HEK293 (cell line): ENCODE measurements around the gene TTC12.

ENCODE experiments used
- CTCF ChIA-PET: fragments of 350-600 bp; formaldehyde crosslinking; extraction: SDS; loops from one replicate; lab custom pipeline; 2021; ENCODE audit warnings: antibody characterized with exemption; lab: Yijun Ruan, JAX
- POLR2A ChIA-PET: fragments of 300-600 bp; formaldehyde crosslinking; extraction: SDS; loops from one replicate; lab custom pipeline; 2020; ENCODE audit warnings: antibody characterized with exemption, inconsistent platforms; lab: Yijun Ruan, JAX
- H3K27ac ChIP-seq: fragments of 200-500 bp; sonication (Bioruptor generic); 2 replicates; pipeline ENCODE4 v1.5.1; 2014; ENCODE audit warnings: low read depth, low read length, control low read depth, inconsistent platforms; ENCODE audit errors: extremely low read depth
- H3K36me3 ChIP-seq, 2 experiments: fragments of 200-500 bp in 1 of 2; sonication (Bioruptor generic) in 1 of 2; 1 replicate in 1 of 2; 2 replicates in 1 of 2; pipeline ENCODE4 v1.5.1; 2014 to 2017; ENCODE audit warnings: inconsistent platforms in 2 of 2, low read length in 2 of 2; ENCODE audit not compliant: control insufficient read depth in 2 of 2, insufficient read depth in 1 of 2
- H3K4me1 ChIP-seq: fragments of 200-500 bp; sonication (Bioruptor generic); 2 replicates; pipeline ENCODE4 v1.5.1; 2014; ENCODE audit warnings: mild to moderate bottlenecking, low read length, inconsistent platforms; ENCODE audit not compliant: control insufficient read depth, insufficient read depth
- H3K4me3 ChIP-seq: 2 replicates; pipeline ENCODE4 v1.5.1; 2011; ENCODE audit warnings: low read depth, mild to moderate bottlenecking, control low read depth, low read length, moderate library complexity
- H3K9me3 ChIP-seq: fragments of 200-500 bp; sonication (Bioruptor generic); 2 replicates; pipeline ENCODE4 v1.5.1; 2014; ENCODE audit warnings: low read depth, low read length, inconsistent platforms; ENCODE audit not compliant: control insufficient read depth, insufficient read depth
- GFI1B ChIP-seq: fragments of 450-650 bp; formaldehyde crosslinking; IDR thresholded peaks from 2 replicates; pipeline ENCODE4 v1.5.1; 2016; ENCODE audit warnings: missing biosample characterization, missing genetic modification characterization
- GLI2 ChIP-seq: fragments of 450-650 bp; formaldehyde crosslinking; IDR thresholded peaks from 2 replicates; pipeline ENCODE4; 2017; ENCODE audit warnings: missing biosample characterization, missing genetic modification characterization, low read depth, borderline replicate concordance
- GLIS2 ChIP-seq: fragments of 450-650 bp; formaldehyde crosslinking; IDR thresholded peaks from 2 replicates; pipeline ENCODE4 v1.5.1; 2016; ENCODE audit warnings: missing biosample characterization, missing genetic modification characterization
- KLF16 ChIP-seq: fragments of 450-650 bp; formaldehyde crosslinking; IDR thresholded peaks from 2 replicates; pipeline ENCODE4 v1.5.1; 2017; ENCODE audit warnings: missing biosample characterization, missing genetic modification characterization
- MEIS1 ChIP-seq: sonication (generic); formaldehyde crosslinking; IDR thresholded peaks from 2 replicates; pipeline ENCODE4 v1.8.1; 2022; ENCODE audit warnings: missing genetic modification reagents, mild to moderate bottlenecking, borderline replicate concordance
- SP2 ChIP-seq: fragments of 450-650 bp; formaldehyde crosslinking; IDR thresholded peaks from 2 replicates; pipeline ENCODE4 v1.5.1; 2016; ENCODE audit warnings: missing biosample characterization, missing genetic modification characterization
- ZBTB1 ChIP-seq: fragments of 450-650 bp; formaldehyde crosslinking; IDR thresholded peaks from 2 replicates; pipeline ENCODE4 v1.5.1; 2016; ENCODE audit warnings: missing biosample characterization, missing genetic modification characterization
- ZBTB8A ChIP-seq: fragments of 450-650 bp; formaldehyde crosslinking; IDR thresholded peaks from 2 replicates; pipeline ENCODE4 v1.5.1; 2016; ENCODE audit warnings: missing biosample characterization, missing genetic modification characterization
- ZNF174 ChIP-seq: fragments of 450-650 bp; formaldehyde crosslinking; IDR thresholded peaks from 2 replicates; pipeline ENCODE4 v1.5.0; 2017; ENCODE audit warnings: missing biosample characterization, mild to moderate bottlenecking, missing genetic modification characterization
- ZNF2 ChIP-seq: fragments of 450-650 bp; formaldehyde crosslinking; IDR thresholded peaks from 2 replicates; pipeline ENCODE4 v1.5.1; 2016; ENCODE audit warnings: missing biosample characterization, missing genetic modification characterization
- ZNF266 ChIP-seq: fragments of 450-650 bp; formaldehyde crosslinking; IDR thresholded peaks from 2 replicates; pipeline ENCODE4 v1.5.1; 2016; ENCODE audit warnings: missing biosample characterization, missing genetic modification characterization, low read depth
- ZNF292 ChIP-seq: fragments of 450-650 bp; formaldehyde crosslinking; IDR thresholded peaks from 2 replicates; pipeline ENCODE4 v1.5.1; 2016; ENCODE audit warnings: low read depth, missing biosample characterization, missing genetic modification characterization, borderline replicate concordance
- ZNF501 ChIP-seq: fragments of 450-650 bp; formaldehyde crosslinking; IDR thresholded peaks from 2 replicates; pipeline ENCODE4 v1.5.1; 2016; ENCODE audit warnings: missing biosample characterization, missing genetic modification characterization
- ZNF529 ChIP-seq: fragments of 450-650 bp; formaldehyde crosslinking; IDR thresholded peaks from 2 replicates; pipeline ENCODE4 v1.5.1; 2017; ENCODE audit warnings: missing genetic modification characterization, missing biosample characterization; ENCODE audit not compliant: insufficient replicate concordance
- ZNF560 ChIP-seq: fragments of 450-650 bp; formaldehyde crosslinking; IDR thresholded peaks from 2 replicates; pipeline ENCODE4 v1.5.1; 2017; ENCODE audit warnings: missing biosample characterization, missing genetic modification characterization, borderline replicate concordance
- ZNF600 ChIP-seq: fragments of 450-650 bp; formaldehyde crosslinking; IDR thresholded peaks from 2 replicates; pipeline ENCODE4 v1.5.1; 2016; ENCODE audit warnings: missing biosample characterization, missing genetic modification characterization
- ZNF664 ChIP-seq: fragments of 450-650 bp; formaldehyde crosslinking; IDR thresholded peaks from 2 replicates; pipeline ENCODE4 v1.5.1; 2016; ENCODE audit warnings: missing biosample characterization, missing genetic modification characterization
- ZNF776 ChIP-seq: fragments of 450-650 bp; formaldehyde crosslinking; IDR thresholded peaks from 2 replicates; pipeline ENCODE4 v1.5.0; 2017; ENCODE audit warnings: missing biosample characterization, missing genetic modification characterization, borderline replicate concordance
- TF ChIP-seq, protein P1 (sequence below): fragments of 450-650 bp; formaldehyde crosslinking; IDR thresholded peaks from 2 replicates; pipeline ENCODE4 v1.5.1; 2016; ENCODE audit warnings: missing biosample characterization, missing genetic modification characterization
- TF ChIP-seq, protein P2 (sequence below): fragments of 450-650 bp; IDR thresholded peaks from 2 replicates; pipeline ENCODE4 v1.5.1; 2018; ENCODE audit warnings: missing biosample characterization, missing genetic modification characterization
- TF ChIP-seq, protein P3 (sequence below): fragments of 450-650 bp; formaldehyde crosslinking; IDR thresholded peaks from 2 replicates; pipeline ENCODE4 v1.5.1; 2016; ENCODE audit warnings: missing biosample characterization, missing genetic modification characterization, low read depth
- TF ChIP-seq, protein P4 (sequence below): fragments of 450-650 bp; formaldehyde crosslinking; IDR thresholded peaks from 2 replicates; pipeline ENCODE4 v1.5.1; 2017; ENCODE audit warnings: missing biosample characterization, missing genetic modification characterization

The TTC12 gene

DNA sequence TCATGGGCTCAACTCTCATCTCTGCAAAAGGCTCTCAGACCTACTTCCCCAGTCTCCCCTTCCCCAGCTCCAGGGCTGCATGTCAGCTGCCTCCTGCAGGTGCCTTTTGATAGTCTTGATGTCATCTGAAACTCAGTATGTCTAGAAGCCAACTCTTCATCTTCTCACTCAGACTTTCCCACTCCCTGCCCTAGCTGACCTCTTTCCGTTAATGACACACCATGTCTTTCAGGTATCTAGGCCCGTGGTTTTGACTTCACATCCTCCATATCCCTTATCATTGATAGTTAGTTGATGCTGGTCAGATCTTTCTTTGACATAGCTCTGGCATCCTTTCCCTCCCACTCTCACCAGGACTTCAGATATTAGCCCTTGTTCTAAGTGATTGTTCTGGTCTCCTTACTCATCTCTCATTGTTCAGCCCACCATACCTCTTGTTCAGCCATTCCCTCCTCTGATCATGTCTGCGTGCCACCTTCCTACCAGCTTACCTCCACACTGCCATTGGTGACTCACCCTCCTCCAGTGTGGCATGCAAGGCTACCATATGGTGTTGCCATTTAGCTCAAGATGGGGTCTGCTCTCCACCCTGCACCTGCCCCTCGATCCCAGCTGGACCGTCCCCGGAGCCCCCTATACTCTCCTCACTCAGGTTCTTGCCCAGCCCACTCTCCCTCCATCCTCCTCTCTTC is 18.4 kb downstream of the TTC12 start:
- H3K27ac ChIP-seq, result no peak overlapping the region
- ChIA-PET CTCF (interaction anchor here (0.7 to 1.9 kb wide), 4 partner anchors 17 to 200 kb away, joined by 3 to 9 read pairs (median 3); no protein-coding TSS in a partner anchor), POLR2A (no interaction called here)
- H3K36me3 ChIP-seq, result peaks cover 0 to 83% of the 10 kb centered on the region in 2 experiments; a peak in 1 of 3 replicates
- H3K4me3 ChIP-seq, result no peak overlapping the region
- no peaks in the 10 kb centered on the region for H3K4me1 ChIP-seq
- H3K9me3 ChIP-seq, result no peaks in the 10 kb centered on the region
- TF ChIP-seq ZNF174 (tag by site-specific recombination) (no peak), MEIS1 (CRISPR knock-in tag) (no peak), GLIS2 (tag by site-specific recombination) (no peak), ZNF776 (tag by site-specific recombination) (no peak), ZNF292 (tag by site-specific recombination) (no peak), GLI2 (tag by site-specific recombination) (no peak)

DNA sequence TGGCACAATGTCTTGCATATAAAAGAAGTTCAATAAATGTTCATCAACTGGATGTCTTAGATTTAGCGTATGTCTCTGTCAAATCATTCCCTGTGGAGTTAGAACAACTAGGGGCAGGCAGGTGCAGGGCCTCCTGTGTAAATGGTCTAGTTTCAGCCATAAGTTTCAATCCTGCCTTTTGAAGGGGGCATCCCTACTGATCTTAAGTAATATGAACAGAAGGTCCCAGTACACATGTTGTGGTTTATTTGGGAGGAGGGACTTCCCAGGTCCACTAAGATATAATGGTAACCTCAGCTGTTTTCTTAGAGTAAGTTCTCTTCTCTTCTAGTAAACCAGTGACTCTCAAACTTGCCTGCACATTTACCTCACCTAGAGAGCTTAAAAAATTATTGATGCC is 19.8 kb downstream of the TTC12 start:
- ChIA-PET CTCF (no interaction called here), POLR2A (interaction anchor here (1.1 kb wide), 1 partner anchor 20 kb away, joined by 3 read pairs; the partner anchor contains the start of gene TTC12)
- Histone ChIP-seq H3K4me3 (no peak overlapping the region), H3K4me1 (no peaks in the 10 kb centered on the region), H3K36me3 (peaks cover 0 to 77% of the 10 kb centered on the region in 2 experiments; a peak in 1 of 3 replicates), H3K9me3 (no peaks in the 10 kb centered on the region), H3K27ac (no peak overlapping the region)
- TF ChIP-seq ZNF266 (tag by site-specific recombination) (no peak), KLF16 (tag by site-specific recombination) (no peak), ZBTB1 (tag by site-specific recombination) (no peak), ZNF501 (tag by site-specific recombination) (no peak), ZNF560 (tag by site-specific recombination) (no peak), ZNF664 (no peak), ZBTB8A (no peak), GFI1B (no peak)
- TF ChIP-seq, protein P1, sequence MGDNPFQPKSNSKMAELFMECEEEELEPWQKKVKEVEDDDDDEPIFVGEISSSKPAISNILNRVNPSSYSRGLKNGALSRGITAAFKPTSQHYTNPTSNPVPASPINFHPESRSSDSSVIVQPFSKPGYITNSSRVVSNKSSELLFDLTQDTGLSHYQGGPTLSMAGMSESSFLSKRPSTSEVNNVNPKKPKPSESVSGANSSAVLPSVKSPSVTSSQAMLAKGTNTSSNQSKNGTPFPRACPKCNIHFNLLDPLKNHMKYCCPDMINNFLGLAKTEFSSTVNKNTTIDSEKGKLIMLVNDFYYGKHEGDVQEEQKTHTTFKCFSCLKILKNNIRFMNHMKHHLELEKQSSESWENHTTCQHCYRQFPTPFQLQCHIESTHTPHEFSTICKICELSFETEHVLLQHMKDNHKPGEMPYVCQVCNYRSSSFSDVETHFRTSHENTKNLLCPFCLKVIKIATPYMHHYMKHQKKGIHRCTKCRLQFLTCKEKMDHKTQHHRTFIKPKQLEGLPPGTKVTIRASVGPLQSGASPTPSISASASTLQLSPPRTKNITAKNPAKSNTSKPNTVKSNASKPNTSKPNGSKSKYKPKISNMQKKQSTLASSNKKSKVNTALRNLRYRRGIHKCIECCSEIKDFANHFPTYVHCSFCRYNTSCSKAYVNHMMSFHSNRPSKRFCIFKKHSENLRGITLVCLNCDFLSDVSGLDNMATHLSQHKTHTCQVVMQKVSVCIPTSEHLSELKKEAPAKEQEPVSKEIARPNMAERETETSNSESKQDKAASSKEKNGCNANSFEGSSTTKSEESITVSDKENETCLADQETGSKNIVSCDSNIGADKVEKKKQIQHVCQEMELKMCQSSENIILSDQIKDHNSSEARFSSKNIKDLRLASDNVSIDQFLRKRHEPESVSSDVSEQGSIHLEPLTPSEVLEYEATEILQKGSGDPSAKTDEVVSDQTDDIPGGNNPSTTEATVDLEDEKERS (tag by site-specific recombination), result no peak
- TF ChIP-seq, protein P2, sequence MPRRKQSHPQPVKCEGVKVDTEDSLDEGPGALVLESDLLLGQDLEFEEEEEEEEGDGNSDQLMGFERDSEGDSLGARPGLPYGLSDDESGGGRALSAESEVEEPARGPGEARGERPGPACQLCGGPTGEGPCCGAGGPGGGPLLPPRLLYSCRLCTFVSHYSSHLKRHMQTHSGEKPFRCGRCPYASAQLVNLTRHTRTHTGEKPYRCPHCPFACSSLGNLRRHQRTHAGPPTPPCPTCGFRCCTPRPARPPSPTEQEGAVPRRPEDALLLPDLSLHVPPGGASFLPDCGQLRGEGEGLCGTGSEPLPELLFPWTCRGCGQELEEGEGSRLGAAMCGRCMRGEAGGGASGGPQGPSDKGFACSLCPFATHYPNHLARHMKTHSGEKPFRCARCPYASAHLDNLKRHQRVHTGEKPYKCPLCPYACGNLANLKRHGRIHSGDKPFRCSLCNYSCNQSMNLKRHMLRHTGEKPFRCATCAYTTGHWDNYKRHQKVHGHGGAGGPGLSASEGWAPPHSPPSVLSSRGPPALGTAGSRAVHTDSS (tag by site-specific recombination), result no peak

DNA sequence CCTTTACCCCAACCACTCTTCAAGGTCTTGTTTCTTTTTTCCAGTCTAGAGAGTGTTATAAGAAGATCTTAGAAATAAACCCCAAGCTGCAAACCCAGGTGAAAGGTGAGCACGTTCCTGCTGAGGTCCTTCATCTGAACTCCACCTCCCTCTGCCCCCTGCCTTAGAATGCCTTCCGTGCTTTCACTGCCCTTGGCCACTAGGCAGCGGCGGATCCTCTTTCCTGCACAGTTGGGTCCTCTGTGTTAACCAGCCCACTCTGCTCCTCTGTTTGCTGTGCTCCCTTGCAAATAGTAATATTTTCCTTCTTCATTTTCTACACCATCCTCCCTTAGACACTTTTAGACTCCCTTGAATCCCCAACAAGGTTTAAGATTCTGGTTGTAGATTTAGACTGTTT is 24.3 kb downstream of the TTC12 start:
- Histone ChIP-seq H3K9me3 (no peaks in the 10 kb centered on the region), H3K4me3 (no peak overlapping the region), H3K4me1 (no peaks in the 10 kb centered on the region), H3K27ac (no peak overlapping the region), H3K36me3 (peaks cover 0 to 82% of the 10 kb centered on the region in 2 experiments; a peak in 1 of 3 replicates)
- POLR2A ChIA-PET, result no interaction called here
- CTCF ChIA-PET, result interaction anchor here (0.6 kb wide), 1 partner anchor 261 kb away, joined by 3 read pairs; no protein-coding TSS in a partner anchor
- TF ChIP-seq ZNF2 (tag by site-specific recombination) (no peak), SP2 (tag by site-specific recombination) (no peak), ZNF600 (no peak), ZNF529 (tag by site-specific recombination) (no peak)
- TF ChIP-seq, protein P3, sequence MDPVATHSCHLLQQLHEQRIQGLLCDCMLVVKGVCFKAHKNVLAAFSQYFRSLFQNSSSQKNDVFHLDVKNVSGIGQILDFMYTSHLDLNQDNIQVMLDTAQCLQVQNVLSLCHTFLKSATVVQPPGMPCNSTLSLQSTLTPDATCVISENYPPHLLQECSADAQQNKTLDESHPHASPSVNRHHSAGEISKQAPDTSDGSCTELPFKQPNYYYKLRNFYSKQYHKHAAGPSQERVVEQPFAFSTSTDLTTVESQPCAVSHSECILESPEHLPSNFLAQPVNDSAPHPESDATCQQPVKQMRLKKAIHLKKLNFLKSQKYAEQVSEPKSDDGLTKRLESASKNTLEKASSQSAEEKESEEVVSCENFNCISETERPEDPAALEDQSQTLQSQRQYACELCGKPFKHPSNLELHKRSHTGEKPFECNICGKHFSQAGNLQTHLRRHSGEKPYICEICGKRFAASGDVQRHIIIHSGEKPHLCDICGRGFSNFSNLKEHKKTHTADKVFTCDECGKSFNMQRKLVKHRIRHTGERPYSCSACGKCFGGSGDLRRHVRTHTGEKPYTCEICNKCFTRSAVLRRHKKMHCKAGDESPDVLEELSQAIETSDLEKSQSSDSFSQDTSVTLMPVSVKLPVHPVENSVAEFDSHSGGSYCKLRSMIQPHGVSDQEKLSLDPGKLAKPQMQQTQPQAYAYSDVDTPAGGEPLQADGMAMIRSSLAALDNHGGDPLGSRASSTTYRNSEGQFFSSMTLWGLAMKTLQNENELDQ (tag by site-specific recombination), result no peak
- TF ChIP-seq, protein P4, sequence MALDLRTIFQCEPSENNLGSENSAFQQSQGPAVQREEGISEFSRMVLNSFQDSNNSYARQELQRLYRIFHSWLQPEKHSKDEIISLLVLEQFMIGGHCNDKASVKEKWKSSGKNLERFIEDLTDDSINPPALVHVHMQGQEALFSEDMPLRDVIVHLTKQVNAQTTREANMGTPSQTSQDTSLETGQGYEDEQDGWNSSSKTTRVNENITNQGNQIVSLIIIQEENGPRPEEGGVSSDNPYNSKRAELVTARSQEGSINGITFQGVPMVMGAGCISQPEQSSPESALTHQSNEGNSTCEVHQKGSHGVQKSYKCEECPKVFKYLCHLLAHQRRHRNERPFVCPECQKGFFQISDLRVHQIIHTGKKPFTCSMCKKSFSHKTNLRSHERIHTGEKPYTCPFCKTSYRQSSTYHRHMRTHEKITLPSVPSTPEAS (tag by site-specific recombination), result no peak
